Fibroblast of skin of abdomen (primary cell): ENCODE measurements around the gene TRIM3.

ENCODE experiments used
- DNase-seq: peaks from one replicate; pipeline ENCODE4 v3.0.0-alpha.2; 2013

The TRIM3 gene

GRCh38 chr11:6400431-6401345 is 73.1 kb downstream of the TRIM3 start:
- DNase-seq = no peak
